HG03565 (cell line): Measurements from ENCODE around the gene SLX9.

Experiments
- ATAC-seq: cut with Tn5 transposase; IDR thresholded peaks from one replicate; pipeline ENCODE4 v1.9.1; 2021; ENCODE audit warnings: mild to moderate bottlenecking, moderate library complexity; ENCODE audit not compliant: unreplicated experiment

SLX9 gene

GRCh38 chr21:44999428-44999971 is 59.7 kb downstream of the SLX9 start:
- no peak for ATAC-seq

GRCh38 chr21:44999972-45000636 is 60.3 kb downstream of the SLX9 start:
- no peak for ATAC-seq

GRCh38 chr21:45000637-45001133 is 60.9 kb downstream of the SLX9 start:
- ATAC-seq = no peak

GRCh38 chr21:45001134-45002095 is 61.6 kb downstream of the SLX9 start:
- ATAC-seq = no peak

- no peak for ATAC-seq
Observed at GRCh38 chr21:45002381-45003204, 62.8 kb downstream of the SLX9 start.

- no peak for ATAC-seq
Observed at GRCh38 chr21:45003331-45004058, 63.7 kb downstream of the SLX9 start.

GRCh38 chr21:45004059-45004422 is 64.2 kb downstream of the SLX9 start:
- no peak for ATAC-seq

GRCh38 chr21:45004481-45005247 is 64.8 kb downstream of the SLX9 start:
- no peak for ATAC-seq

- no peak for ATAC-seq
Observed at GRCh38 chr21:45006536-45007095, 66.8 kb downstream of the SLX9 start.

GRCh38 chr21:45009616-45010015 is 69.8 kb downstream of the SLX9 start:
- ATAC-seq = no peak

GRCh38 chr21:45010096-45010495 is 70.3 kb downstream of the SLX9 start:
- ATAC-seq = no peak

GRCh38 chr21:45010860-45011259 is 71.0 kb downstream of the SLX9 start:
- ATAC-seq = no peak

- no peak for ATAC-seq
Observed at GRCh38 chr21:45011426-45011825, 71.6 kb downstream of the SLX9 start.

- no peak for ATAC-seq
Observed at GRCh38 chr21:45011911-45012661, 72.3 kb downstream of the SLX9 start.

- ATAC-seq = no peak
Observed at GRCh38 chr21:45012662-45013259, 72.9 kb downstream of the SLX9 start.

- ATAC-seq = no peak
Observed at GRCh38 chr21:45013260-45013841, 73.5 kb downstream of the SLX9 start.

GRCh38 chr21:45014747-45015468 is 75.1 kb downstream of the SLX9 start:
- ATAC-seq = no peak
